WTC11 (cell line): Measurements from ENCODE around the gene NTN1. TPM values are rescaled to one million over a fixed set of nuclear protein-coding genes. Genes with fewer than 3 reads are reported as not detected.

Experiments used
- ATAC-seq: fragments of 200-7000 bp; cut with Tn5 transposase; 2 replicates; pipeline ENCODE4 v1.10.0; 2021; ENCODE audit warnings: mild to moderate bottlenecking, moderate library complexity
- CTCF ChIA-PET: fragments of 300-600 bp; sonication (Branson Sonifier 250); formaldehyde crosslinking; loops from one replicate; lab custom pipeline; 2021; ENCODE audit warnings: antibody characterized with exemption; lab: Charles Lee
- POLR2A ChIA-PET: fragments of 350-600 bp; sonication (Branson Sonifier 250); formaldehyde crosslinking; loops from one replicate; lab custom pipeline; 2021; ENCODE audit warnings: antibody characterized with exemption; lab: Charles Lee
- DNase-seq: peaks from one replicate; pipeline ENCODE4 v3.0.0; 2021; ENCODE audit warnings: low spot score
- H3K27ac Mint-ChIP-seq: 2 replicates; pipeline ENCODE4 v1.8.0; 2021; ENCODE audit warnings: mixed read lengths
- H3K27me3 Mint-ChIP-seq: 2 replicates; pipeline ENCODE4 v1.8.0; 2021; ENCODE audit warnings: low read depth, mild to moderate bottlenecking, moderate library complexity, mixed read lengths
- H3K36me3 Mint-ChIP-seq: 2 replicates; pipeline ENCODE4 v1.8.0; 2021; ENCODE audit warnings: mixed read lengths
- H3K4me1 Mint-ChIP-seq: 2 replicates; pipeline ENCODE4 v1.8.0; 2022; ENCODE audit warnings: mixed read lengths
- H3K4me3 Mint-ChIP-seq: 2 replicates; pipeline ENCODE4 v1.8.0; 2021; ENCODE audit warnings: mild to moderate bottlenecking, moderate library complexity, mixed read lengths
- H3K9me3 Mint-ChIP-seq: 2 replicates; pipeline ENCODE4 v1.8.0; 2021; ENCODE audit warnings: mixed read lengths
- CBFB ChIP-seq: sonication (generic); formaldehyde crosslinking; IDR thresholded peaks from 2 replicates; pipeline ENCODE4 v1.8.1; 2022; ENCODE audit warnings: mild to moderate bottlenecking, low read depth, missing genetic modification reagents
- CREB1 ChIP-seq: sonication (generic); formaldehyde crosslinking; IDR thresholded peaks from 2 replicates; pipeline ENCODE4 v1.8.0; 2023; ENCODE audit warnings: mild to moderate bottlenecking, missing genetic modification reagents
- FOXP1 ChIP-seq: sonication (generic); formaldehyde crosslinking; IDR thresholded peaks from 2 replicates; pipeline ENCODE4 v1.8.0; 2022; ENCODE audit warnings: missing genetic modification reagents, mild to moderate bottlenecking, moderate library complexity, borderline replicate concordance
- JUN ChIP-seq: sonication (generic); formaldehyde crosslinking; IDR thresholded peaks from 2 replicates; pipeline ENCODE4 v1.8.0; 2023; ENCODE audit warnings: mild to moderate bottlenecking, missing genetic modification reagents
- MAX ChIP-seq: sonication (generic); formaldehyde crosslinking; IDR thresholded peaks from 2 replicates; pipeline ENCODE4 v1.8.0; 2022; ENCODE audit warnings: mild to moderate bottlenecking, missing genetic modification reagents
- MXD4 ChIP-seq: fragments of 250-450 bp; sonication (Bioruptor Pico); IDR thresholded peaks from 2 replicates; pipeline ENCODE4 v1.8.0; 2021; ENCODE audit warnings: mild to moderate bottlenecking, moderate library complexity, borderline replicate concordance
- NFE2L1 ChIP-seq: sonication (generic); formaldehyde crosslinking; IDR thresholded peaks from 2 replicates; pipeline ENCODE4 v1.8.1; 2023; ENCODE audit warnings: missing genetic modification reagents
- NR1H2 ChIP-seq: sonication (generic); formaldehyde crosslinking; IDR thresholded peaks from 2 replicates; pipeline ENCODE4 v1.9.0; 2021; ENCODE audit warnings: mild to moderate bottlenecking, moderate library complexity, missing genetic modification reagents
- RORB ChIP-seq: fragments of 250-450 bp; sonication (Bioruptor Pico); IDR thresholded peaks from 2 replicates; pipeline ENCODE4 v1.9.0; 2021; ENCODE audit warnings: mild to moderate bottlenecking
- SMAD3 ChIP-seq: sonication (generic); formaldehyde crosslinking; IDR thresholded peaks from 2 replicates; pipeline ENCODE4 v1.8.0; 2022; ENCODE audit warnings: missing genetic modification reagents, mild to moderate bottlenecking, borderline replicate concordance
- SP1 ChIP-seq: sonication (generic); formaldehyde crosslinking; conservative IDR thresholded peaks from 2 replicates; pipeline ENCODE4 v1.8.1; 2022; ENCODE audit warnings: missing genetic modification reagents
- TEAD1 ChIP-seq: sonication (generic); formaldehyde crosslinking; IDR thresholded peaks from 2 replicates; pipeline ENCODE4 v1.8.0; 2022; ENCODE audit warnings: mild to moderate bottlenecking, missing genetic modification reagents
- ZNF138 ChIP-seq: sonication (generic); formaldehyde crosslinking; conservative IDR thresholded peaks from 2 replicates; pipeline ENCODE4 v1.8.1; 2022; ENCODE audit warnings: mild to moderate bottlenecking, moderate library complexity, missing genetic modification reagents
- ZNF219 ChIP-seq: sonication (generic); formaldehyde crosslinking; IDR thresholded peaks from 2 replicates; pipeline ENCODE4 v1.8.0; 2023; ENCODE audit warnings: missing genetic modification reagents, mild to moderate bottlenecking, borderline replicate concordance
- ZNF232 ChIP-seq: sonication (generic); formaldehyde crosslinking; IDR thresholded peaks from 2 replicates; pipeline ENCODE4 v1.8.0; 2022; ENCODE audit warnings: mild to moderate bottlenecking, missing genetic modification reagents
- ZNF317 ChIP-seq: sonication (generic); formaldehyde crosslinking; IDR thresholded peaks from 2 replicates; pipeline ENCODE4 v1.8.1; 2023; ENCODE audit warnings: low read depth, mild to moderate bottlenecking, moderate library complexity, missing genetic modification reagents, borderline replicate concordance
- ZNF396 ChIP-seq: fragments of 250-450 bp; sonication (Bioruptor Pico); IDR thresholded peaks from 2 replicates; pipeline ENCODE4 v1.8.0; 2021; ENCODE audit warnings: mild to moderate bottlenecking, moderate library complexity, borderline replicate concordance
- total RNA-seq: library from RNA; stranded (reverse); gene quantifications from 3 replicates; pipeline ENCODE4 v1.2.3, GENCODE V29; 2021
- TF ChIP-seq, protein P1 (sequence below): sonication (generic); formaldehyde crosslinking; IDR thresholded peaks from 2 replicates; pipeline ENCODE4 v1.8.1; 2022; ENCODE audit warnings: low read depth, mild to moderate bottlenecking, moderate library complexity, missing genetic modification reagents, borderline replicate concordance
- TF ChIP-seq, protein P2 (sequence below): sonication (generic); formaldehyde crosslinking; IDR thresholded peaks from 2 replicates; pipeline ENCODE4 v1.8.0; 2023; ENCODE audit warnings: missing genetic modification reagents, mild to moderate bottlenecking, borderline replicate concordance
- TF ChIP-seq, protein P3 (sequence below): sonication (generic); formaldehyde crosslinking; IDR thresholded peaks from 2 replicates; pipeline ENCODE4 v1.8.1; 2023; ENCODE audit warnings: mild to moderate bottlenecking, missing genetic modification reagents, moderate library complexity
- TF ChIP-seq, protein P4 (sequence below): sonication (generic); formaldehyde crosslinking; IDR thresholded peaks from 2 replicates; pipeline ENCODE4 v1.8.1; 2022; ENCODE audit warnings: mild to moderate bottlenecking, missing genetic modification reagents, moderate library complexity, borderline replicate concordance
- TF ChIP-seq, protein P5 (sequence below): sonication (generic); formaldehyde crosslinking; conservative IDR thresholded peaks from 2 replicates; pipeline ENCODE4 v1.8.1; 2023; ENCODE audit warnings: mild to moderate bottlenecking, low read depth, missing genetic modification reagents, moderate library complexity

Gene NTN1
- total RNA-seq, 1 experiment from 2014 or later: 5.5 TPM

DNA sequence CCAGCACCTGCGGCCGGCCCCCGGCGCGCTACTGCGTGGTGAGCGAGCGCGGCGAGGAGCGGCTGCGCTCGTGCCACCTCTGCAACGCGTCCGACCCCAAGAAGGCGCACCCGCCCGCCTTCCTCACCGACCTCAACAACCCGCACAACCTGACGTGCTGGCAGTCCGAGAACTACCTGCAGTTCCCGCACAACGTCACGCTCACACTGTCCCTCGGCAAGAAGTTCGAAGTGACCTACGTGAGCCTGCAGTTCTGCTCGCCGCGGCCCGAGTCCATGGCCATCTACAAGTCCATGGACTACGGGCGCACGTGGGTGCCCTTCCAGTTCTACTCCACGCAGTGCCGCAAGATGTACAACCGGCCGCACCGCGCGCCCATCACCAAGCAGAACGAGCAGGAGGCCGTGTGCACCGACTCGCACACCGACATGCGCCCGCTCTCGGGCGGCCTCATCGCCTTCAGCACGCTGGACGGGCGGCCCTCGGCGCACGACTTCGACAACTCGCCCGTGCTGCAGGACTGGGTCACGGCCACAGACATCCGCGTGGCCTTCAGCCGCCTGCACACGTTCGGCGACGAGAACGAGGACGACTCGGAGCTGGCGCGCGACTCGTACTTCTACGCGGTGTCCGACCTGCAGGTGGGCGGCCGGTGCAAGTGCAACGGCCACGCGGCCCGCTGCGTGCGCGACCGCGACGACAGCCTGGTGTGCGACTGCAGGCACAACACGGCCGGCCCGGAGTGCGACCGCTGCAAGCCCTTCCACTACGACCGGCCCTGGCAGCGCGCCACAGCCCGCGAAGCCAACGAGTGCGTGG lies 1.5 kb downstream of the NTN1 start:
- Mint-ChIP-seq H3K27ac (no peak overlapping the region), H3K27me3 (peaks cover 62% of the 10 kb centered on the region), H3K4me3 (peak overlapping the region; percentile 79), H3K36me3 (peaks cover 3% of the 10 kb centered on the region; the same call in 1 of the 2 replicates), H3K4me1 (peaks cover 49% of the 10 kb centered on the region), H3K9me3 (no peaks in the 10 kb centered on the region)
- CTCF ChIA-PET: interaction anchor here (1.1 to 4.4 kb wide), 4 partner anchors 19 to 140 kb away, joined by 3 to 23 read pairs (median 8); no protein-coding TSS in a partner anchor
- DNase-seq (peak; percentile 41), ATAC-seq (peak; percentile 6)
- POLR2A ChIA-PET: no interaction called here
- TF ChIP-seq ZNF219 (CRISPR knock-in tag) (peak; percentile 89; the same call in 1 of the 2 replicates), NR1H2 (CRISPR knock-in tag) (no peak), SP1 (CRISPR knock-in tag) (no peak), FOXP1 (CRISPR knock-in tag) (peak; percentile 66; the same call in 1 of the 2 replicates), RORB (CRISPR knock-in tag) (no peak), ZNF396 (CRISPR knock-in tag) (no peak), ZNF138 (CRISPR knock-in tag) (no peak), SMAD3 (CRISPR knock-in tag) (no peak), ZNF317 (CRISPR knock-in tag) (no peak), CBFB (peak; percentile 55; the same call in 1 of the 2 replicates), CREB1 (CRISPR knock-in tag) (no peak), NFE2L1 (CRISPR knock-in tag) (0 out of 2 replicates have a peak, but pooled peaks have one; percentile 39), MAX (peak; percentile 69; the same call in 1 of the 2 replicates), ZNF232 (no peak), MXD4 (CRISPR knock-in tag) (no peak), JUN (0 out of 2 replicates have a peak, but pooled peaks have one; percentile 50), TEAD1 (CRISPR knock-in tag) (peak; percentile 22; the same call in 1 of the 2 replicates)
- TF ChIP-seq, protein P1, sequence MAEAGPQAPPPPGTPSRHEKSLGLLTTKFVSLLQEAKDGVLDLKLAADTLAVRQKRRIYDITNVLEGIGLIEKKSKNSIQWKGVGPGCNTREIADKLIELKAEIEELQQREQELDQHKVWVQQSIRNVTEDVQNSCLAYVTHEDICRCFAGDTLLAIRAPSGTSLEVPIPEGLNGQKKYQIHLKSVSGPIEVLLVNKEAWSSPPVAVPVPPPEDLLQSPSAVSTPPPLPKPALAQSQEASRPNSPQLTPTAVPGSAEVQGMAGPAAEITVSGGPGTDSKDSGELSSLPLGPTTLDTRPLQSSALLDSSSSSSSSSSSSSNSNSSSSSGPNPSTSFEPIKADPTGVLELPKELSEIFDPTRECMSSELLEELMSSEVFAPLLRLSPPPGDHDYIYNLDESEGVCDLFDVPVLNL: no peak; the same call in 1 of the 2 replicates
- TF ChIP-seq, protein P2, sequence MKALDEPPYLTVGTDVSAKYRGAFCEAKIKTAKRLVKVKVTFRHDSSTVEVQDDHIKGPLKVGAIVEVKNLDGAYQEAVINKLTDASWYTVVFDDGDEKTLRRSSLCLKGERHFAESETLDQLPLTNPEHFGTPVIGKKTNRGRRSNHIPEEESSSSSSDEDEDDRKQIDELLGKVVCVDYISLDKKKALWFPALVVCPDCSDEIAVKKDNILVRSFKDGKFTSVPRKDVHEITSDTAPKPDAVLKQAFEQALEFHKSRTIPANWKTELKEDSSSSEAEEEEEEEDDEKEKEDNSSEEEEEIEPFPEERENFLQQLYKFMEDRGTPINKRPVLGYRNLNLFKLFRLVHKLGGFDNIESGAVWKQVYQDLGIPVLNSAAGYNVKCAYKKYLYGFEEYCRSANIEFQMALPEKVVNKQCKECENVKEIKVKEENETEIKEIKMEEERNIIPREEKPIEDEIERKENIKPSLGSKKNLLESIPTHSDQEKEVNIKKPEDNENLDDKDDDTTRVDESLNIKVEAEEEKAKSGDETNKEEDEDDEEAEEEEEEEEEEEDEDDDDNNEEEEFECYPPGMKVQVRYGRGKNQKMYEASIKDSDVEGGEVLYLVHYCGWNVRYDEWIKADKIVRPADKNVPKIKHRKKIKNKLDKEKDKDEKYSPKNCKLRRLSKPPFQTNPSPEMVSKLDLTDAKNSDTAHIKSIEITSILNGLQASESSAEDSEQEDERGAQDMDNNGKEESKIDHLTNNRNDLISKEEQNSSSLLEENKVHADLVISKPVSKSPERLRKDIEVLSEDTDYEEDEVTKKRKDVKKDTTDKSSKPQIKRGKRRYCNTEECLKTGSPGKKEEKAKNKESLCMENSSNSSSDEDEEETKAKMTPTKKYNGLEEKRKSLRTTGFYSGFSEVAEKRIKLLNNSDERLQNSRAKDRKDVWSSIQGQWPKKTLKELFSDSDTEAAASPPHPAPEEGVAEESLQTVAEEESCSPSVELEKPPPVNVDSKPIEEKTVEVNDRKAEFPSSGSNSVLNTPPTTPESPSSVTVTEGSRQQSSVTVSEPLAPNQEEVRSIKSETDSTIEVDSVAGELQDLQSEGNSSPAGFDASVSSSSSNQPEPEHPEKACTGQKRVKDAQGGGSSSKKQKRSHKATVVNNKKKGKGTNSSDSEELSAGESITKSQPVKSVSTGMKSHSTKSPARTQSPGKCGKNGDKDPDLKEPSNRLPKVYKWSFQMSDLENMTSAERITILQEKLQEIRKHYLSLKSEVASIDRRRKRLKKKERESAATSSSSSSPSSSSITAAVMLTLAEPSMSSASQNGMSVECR: peak; percentile 48; the same call in 1 of the 2 replicates
- TF ChIP-seq, protein P3, sequence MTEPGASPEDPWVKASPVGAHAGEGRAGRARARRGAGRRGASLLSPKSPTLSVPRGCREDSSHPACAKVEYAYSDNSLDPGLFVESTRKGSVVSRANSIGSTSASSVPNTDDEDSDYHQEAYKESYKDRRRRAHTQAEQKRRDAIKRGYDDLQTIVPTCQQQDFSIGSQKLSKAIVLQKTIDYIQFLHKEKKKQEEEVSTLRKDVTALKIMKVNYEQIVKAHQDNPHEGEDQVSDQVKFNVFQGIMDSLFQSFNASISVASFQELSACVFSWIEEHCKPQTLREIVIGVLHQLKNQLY (CRISPR knock-in tag): no peak
- TF ChIP-seq, protein P4, sequence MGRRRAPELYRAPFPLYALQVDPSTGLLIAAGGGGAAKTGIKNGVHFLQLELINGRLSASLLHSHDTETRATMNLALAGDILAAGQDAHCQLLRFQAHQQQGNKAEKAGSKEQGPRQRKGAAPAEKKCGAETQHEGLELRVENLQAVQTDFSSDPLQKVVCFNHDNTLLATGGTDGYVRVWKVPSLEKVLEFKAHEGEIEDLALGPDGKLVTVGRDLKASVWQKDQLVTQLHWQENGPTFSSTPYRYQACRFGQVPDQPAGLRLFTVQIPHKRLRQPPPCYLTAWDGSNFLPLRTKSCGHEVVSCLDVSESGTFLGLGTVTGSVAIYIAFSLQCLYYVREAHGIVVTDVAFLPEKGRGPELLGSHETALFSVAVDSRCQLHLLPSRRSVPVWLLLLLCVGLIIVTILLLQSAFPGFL (CRISPR knock-in tag): no peak
- TF ChIP-seq, protein P5, sequence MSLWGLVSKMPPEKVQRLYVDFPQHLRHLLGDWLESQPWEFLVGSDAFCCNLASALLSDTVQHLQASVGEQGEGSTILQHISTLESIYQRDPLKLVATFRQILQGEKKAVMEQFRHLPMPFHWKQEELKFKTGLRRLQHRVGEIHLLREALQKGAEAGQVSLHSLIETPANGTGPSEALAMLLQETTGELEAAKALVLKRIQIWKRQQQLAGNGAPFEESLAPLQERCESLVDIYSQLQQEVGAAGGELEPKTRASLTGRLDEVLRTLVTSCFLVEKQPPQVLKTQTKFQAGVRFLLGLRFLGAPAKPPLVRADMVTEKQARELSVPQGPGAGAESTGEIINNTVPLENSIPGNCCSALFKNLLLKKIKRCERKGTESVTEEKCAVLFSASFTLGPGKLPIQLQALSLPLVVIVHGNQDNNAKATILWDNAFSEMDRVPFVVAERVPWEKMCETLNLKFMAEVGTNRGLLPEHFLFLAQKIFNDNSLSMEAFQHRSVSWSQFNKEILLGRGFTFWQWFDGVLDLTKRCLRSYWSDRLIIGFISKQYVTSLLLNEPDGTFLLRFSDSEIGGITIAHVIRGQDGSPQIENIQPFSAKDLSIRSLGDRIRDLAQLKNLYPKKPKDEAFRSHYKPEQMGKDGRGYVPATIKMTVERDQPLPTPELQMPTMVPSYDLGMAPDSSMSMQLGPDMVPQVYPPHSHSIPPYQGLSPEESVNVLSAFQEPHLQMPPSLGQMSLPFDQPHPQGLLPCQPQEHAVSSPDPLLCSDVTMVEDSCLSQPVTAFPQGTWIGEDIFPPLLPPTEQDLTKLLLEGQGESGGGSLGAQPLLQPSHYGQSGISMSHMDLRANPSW (CRISPR knock-in tag): no peak
